RWPE2 (cell line): ENCODE measurements around the gene COQ4.

Experiments used
- ATAC-seq: fragments of 200-7000 bp; cut with Tn5 transposase; 3 replicates; pipeline ENCODE4 v1.9.1; 2021; ENCODE audit warnings: low read depth
- DNase-seq: peaks from one replicate; pipeline ENCODE4 v3.0.0-alpha.2; 2020; ENCODE audit warnings: low spot score
- H3K27ac ChIP-seq: fragments of 450-650 bp; 2 replicates; pipeline ENCODE4 v1.5.1; 2017; ENCODE audit warnings: mild to moderate bottlenecking; ENCODE audit not compliant: poor library complexity, severe bottlenecking
- H3K27me3 ChIP-seq: fragments of 250-450 bp; sonication (Bioruptor Pico); 2 replicates; pipeline ENCODE4 v1.5.1; 2021; ENCODE audit warnings: mild to moderate bottlenecking, moderate library complexity; ENCODE audit not compliant: insufficient read depth, poor library complexity, severe bottlenecking
- H3K36me3 ChIP-seq: fragments of 250-450 bp; sonication (Bioruptor Pico); 2 replicates; pipeline ENCODE4 v1.5.1; 2020; ENCODE audit warnings: low read depth, mild to moderate bottlenecking, moderate library complexity
- H3K4me1 ChIP-seq: fragments of 250-450 bp; sonication (Bioruptor Pico); 2 replicates; pipeline ENCODE4 v1.5.1; 2021; ENCODE audit warnings: mild to moderate bottlenecking, moderate library complexity; ENCODE audit not compliant: insufficient read depth, poor library complexity, severe bottlenecking
- H3K4me3 ChIP-seq: fragments of 250-450 bp; sonication (Bioruptor Pico); 2 replicates; pipeline ENCODE4 v1.5.1; 2021; ENCODE audit warnings: mild to moderate bottlenecking, moderate library complexity; ENCODE audit not compliant: severe bottlenecking
- H3K9me3 ChIP-seq: fragments of 250-450 bp; sonication (Bioruptor Pico); 2 replicates; pipeline ENCODE4 v1.5.1; 2021; ENCODE audit warnings: mild to moderate bottlenecking, moderate library complexity; ENCODE audit not compliant: severe bottlenecking
- CTCF ChIP-seq: fragments of 450-650 bp; IDR thresholded peaks from one replicate; pipeline ENCODE4 v1.5.1; 2017; ENCODE audit warnings: mild to moderate bottlenecking, moderate library complexity; ENCODE audit not compliant: poor library complexity, severe bottlenecking

COQ4 gene

GRCh38 chr9:128286440-128286839, 36.2 kb upstream of the COQ4 start:
- Histone ChIP-seq H3K27me3 (no peaks in the 10 kb centered on the region), H3K4me1 (no peaks in the 10 kb centered on the region), H3K27ac (no peak overlapping the region), H3K4me3 (no peak overlapping the region), H3K36me3 (0 out of 2 replicates have a peak, but pooled peaks cover 4% of the 10 kb centered on the region), H3K9me3 (no peaks in the 10 kb centered on the region)
- DNase-seq (no peak), ATAC-seq (no peak)
- no peak for TF ChIP-seq CTCF

GRCh38 chr9:128288273-128289004, 34.2 kb upstream of the COQ4 start:
- Histone ChIP-seq H3K36me3 (0 out of 2 replicates have a peak, but pooled peaks cover 4% of the 10 kb centered on the region), H3K27me3 (no peaks in the 10 kb centered on the region), H3K27ac (no peak overlapping the region), H3K9me3 (no peaks in the 10 kb centered on the region), H3K4me3 (no peak overlapping the region), H3K4me1 (no peaks in the 10 kb centered on the region)
- no peak for TF ChIP-seq CTCF
- ATAC-seq (no peak), DNase-seq (no peak)

GRCh38 chr9:128292009-128292408, 30.6 kb upstream of the COQ4 start:
- no peak for ATAC-seq
- TF ChIP-seq CTCF, result no peak
- H3K27ac ChIP-seq, result no peak overlapping the region
- H3K27me3 ChIP-seq, result no peaks in the 10 kb centered on the region
- DNase-seq, result no peak
- no peaks in the 10 kb centered on the region for H3K36me3 ChIP-seq
- H3K4me1 ChIP-seq, result peaks cover 7% of the 10 kb centered on the region
- H3K9me3 ChIP-seq, result no peaks in the 10 kb centered on the region
- H3K4me3 ChIP-seq, result no peak overlapping the region

- H3K36me3 ChIP-seq, result no peaks in the 10 kb centered on the region
- H3K27ac ChIP-seq, result no peak overlapping the region
- H3K4me3 ChIP-seq, result no peak overlapping the region
- DNase-seq (no peak), ATAC-seq (no peak)
- TF ChIP-seq CTCF, result no peak
- H3K4me1 ChIP-seq, result peaks cover 7% of the 10 kb centered on the region
- H3K9me3 ChIP-seq, result no peaks in the 10 kb centered on the region
- no peaks in the 10 kb centered on the region for H3K27me3 ChIP-seq
These were observed 29.5 kb upstream of the COQ4 start for GRCh38 chr9:128293091-128293490.

- TF ChIP-seq CTCF, result no peak
- no peaks in the 10 kb centered on the region for H3K27me3 ChIP-seq
- H3K27ac ChIP-seq, result no peak overlapping the region
- DNase-seq (no peak), ATAC-seq (no peak)
- peaks cover 7% of the 10 kb centered on the region for H3K4me1 ChIP-seq
- H3K4me3 ChIP-seq, result no peak overlapping the region
- H3K9me3 ChIP-seq, result no peaks in the 10 kb centered on the region
- H3K36me3 ChIP-seq, result no peaks in the 10 kb centered on the region
These were observed 28.5 kb upstream of the COQ4 start for GRCh38 chr9:128294142-128294541.
